NCI-H1092 treated with DMSO at 0.1 percent for 48 hours (cell line): Measurements from ENCODE around the gene CD37.
A peak's percentile ranks its signal among the peaks of the same experiment; 100 is the strongest.
"Not testable (repeated sequence)": the region's sequence is repeated elsewhere in the genome, so short reads cannot be mapped to it uniquely, and the experiment has no call there.

Experiments used
- DNase-seq: peaks from one replicate; lab custom pipeline; 2025; lab: John Stamatoyannopoulos, UW

Gene CD37

DNA sequence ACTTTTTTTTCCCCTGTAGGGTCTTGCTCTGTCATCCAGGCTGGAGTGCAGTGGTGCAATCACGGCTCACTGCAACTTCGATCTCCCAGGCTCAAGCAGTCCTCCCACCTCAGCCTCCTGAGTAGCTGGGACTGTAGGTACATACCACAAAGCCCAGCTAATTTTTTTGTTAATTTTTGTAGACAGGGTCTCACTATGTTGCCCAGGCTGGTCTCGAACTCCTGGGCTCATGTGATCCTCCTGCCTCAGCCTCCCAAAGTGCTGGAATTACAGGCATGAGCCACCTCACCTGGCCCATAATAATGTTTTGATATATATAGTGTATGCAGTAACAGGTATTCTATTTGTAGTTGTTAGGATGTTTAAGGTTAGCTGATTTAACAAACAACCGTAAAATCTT, 4.0 kb upstream of the CD37 start:
- not testable (repeated sequence) for DNase-seq

DNA sequence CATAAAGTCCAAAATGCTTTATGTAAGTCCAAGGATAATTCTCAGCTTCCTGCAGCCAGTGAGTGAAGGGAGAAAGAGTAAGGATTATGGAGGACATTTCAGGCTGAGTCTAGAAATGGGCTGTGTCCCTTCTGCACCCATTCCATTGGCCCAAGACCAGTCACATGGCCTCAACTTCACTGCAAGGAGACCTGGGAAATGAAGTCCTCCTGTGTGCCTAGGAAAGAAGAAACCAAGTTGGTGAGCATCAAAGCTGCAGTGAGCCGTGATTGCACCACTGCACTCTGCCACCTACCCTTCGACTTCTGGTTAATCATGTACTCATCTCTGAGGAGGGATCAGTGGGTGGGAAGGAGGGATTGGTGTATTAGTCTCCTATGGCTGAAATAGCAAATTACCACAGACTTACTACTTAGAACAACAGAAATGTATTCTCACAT, 3.6 kb upstream of the CD37 start:
- DNase-seq, result no peak

DNA sequence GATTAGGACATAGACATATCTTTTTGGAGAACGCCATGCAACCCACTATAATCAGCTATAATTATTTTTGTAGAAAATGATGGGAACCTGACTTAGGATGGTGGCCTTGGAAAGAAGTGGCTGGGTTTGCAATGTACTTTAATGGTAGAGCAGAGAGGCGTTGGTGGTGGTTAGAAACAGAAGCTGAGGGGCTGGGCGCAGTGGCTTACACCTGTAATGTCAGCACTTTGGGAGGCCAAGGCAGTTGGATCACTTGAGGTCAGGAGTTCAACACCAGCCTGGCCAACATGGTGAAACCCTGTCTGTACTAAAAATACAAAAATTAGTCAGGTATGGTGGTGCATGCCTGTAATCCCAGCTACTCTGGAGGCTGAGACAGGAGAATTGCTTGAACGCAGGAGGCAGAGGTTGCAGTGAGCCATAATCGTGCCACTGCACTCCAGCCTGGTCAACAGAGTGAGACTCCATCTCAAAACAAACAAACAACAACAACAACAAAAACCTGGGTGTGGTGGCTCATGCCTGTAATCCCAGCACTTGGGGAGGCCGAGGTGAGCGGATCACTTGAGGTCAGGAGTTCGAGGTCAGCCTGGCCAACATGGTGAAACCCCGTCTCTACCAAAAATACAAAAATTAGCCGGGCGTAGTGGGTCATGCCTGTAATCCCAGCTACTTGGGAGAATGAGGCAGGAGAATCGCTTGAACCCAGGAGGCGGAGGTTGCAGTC, 2.4 kb upstream of the CD37 start:
- DNase-seq, result not testable (repeated sequence)

DNA sequence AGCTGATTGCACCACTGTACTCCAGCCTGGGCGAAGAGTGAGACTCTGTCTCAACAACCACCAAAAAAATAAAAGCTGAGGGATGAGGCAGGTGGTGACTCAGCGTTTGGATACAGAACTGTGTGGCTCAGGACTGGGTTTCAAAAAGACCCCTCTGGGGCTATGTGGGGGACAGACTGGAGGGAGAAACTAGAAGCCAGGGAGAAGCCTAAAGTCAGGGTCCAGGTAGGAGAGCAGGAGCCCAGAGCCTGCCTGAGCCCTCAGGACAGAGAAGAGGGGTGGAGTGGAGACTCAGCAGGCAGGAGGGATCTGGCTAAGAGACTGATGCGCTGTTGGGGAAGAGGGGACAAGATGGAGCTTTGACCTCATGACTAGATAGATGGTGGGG, 1.8 kb upstream of the CD37 start:
- DNase-seq, result no peak

DNA sequence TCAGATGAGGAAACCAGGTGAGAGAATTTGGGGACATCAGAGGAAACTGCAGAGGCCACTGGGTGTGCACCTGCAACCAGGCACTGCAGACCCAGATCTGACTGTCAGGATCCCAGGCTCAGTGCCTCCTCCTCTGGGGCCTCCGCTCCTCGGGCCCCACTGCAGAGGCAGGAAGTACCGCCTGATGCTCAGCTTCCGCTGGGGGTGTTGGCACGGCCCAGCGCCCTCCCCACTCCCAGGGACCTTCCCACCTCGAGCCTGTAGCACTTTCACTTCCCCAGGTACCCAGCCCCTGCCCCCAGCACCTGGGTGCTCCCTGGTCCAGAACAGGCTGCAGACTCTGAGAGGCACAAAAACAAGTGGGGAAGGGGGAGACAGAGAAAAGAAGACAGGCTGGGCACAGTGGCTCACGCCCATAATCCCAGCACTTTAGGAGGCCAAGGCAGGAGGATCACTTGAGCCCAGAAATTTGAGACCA, 1.4 kb upstream of the CD37 start:
- DNase-seq, result no peak

DNA sequence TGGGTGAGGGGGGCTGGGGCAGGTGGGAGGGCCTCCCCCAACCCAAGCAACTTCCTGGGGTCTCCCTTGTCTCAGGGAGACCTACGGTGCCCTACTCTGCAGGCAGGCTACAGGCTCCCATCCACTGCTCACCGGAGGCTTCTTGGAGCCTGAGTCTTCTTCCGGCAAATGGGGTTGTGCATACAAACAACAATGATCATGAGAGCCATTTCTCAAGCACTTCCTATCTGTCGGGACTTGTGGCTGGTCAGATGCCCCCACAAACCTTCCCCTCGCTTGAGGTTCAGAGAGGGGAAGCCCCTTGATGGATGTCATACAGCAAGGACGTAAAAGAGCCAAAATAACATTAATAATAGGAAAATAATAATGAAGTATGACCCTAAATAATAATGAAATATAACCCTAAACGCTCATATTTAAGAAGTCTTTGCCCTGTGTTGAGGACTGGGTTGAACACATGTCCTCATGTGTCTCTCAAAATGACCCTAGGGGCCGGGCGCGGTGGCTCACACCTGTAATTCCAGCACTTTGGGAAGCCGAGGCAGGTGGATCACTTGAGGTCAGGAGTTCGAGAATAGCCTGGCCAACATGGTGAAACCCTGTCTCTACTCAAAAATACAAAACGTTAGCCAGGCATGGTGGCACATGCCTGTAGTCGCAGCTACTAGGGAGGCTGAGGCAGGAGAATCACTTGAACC, 727 bp downstream of the CD37 start:
- DNase-seq, result no peak

DNA sequence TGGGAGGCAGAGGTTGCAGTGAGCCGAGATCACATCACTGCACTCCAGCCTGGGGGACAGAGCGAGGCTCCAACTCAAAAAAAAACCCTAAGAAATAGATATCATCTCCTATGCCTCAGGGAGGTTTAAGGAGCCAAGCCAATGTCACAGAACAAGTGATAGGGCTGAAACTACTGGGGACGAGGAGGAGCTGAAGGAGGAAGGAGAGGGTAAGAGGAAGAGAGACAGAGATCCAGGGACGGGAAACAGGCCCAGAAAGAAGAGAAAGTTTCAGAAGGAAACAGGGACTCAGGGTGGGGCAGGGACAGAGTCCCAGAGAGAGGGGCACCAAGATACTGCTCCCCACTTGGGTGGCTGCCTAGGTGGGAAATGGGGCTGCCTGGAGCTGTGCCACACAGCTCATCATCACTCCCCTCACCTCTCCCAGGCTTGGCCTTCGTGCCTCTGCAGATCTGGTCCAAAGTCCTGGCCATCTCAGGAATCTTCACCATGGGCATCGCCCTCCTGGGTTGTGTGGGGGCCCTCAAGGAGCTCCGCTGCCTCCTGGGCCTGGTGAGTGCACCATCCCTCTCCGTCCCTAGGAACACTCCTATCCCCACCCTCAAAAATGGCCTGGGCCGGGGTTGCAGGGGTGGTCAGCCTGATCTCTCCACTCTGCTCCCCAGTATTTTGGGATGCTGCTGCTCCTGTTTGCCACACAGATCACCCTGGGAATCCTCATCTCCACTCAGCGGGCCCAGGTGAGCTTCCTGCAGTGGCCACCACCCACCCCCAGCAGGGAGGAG, 1.5 kb downstream of the CD37 start:
- DNase-seq, result no peak

DNA sequence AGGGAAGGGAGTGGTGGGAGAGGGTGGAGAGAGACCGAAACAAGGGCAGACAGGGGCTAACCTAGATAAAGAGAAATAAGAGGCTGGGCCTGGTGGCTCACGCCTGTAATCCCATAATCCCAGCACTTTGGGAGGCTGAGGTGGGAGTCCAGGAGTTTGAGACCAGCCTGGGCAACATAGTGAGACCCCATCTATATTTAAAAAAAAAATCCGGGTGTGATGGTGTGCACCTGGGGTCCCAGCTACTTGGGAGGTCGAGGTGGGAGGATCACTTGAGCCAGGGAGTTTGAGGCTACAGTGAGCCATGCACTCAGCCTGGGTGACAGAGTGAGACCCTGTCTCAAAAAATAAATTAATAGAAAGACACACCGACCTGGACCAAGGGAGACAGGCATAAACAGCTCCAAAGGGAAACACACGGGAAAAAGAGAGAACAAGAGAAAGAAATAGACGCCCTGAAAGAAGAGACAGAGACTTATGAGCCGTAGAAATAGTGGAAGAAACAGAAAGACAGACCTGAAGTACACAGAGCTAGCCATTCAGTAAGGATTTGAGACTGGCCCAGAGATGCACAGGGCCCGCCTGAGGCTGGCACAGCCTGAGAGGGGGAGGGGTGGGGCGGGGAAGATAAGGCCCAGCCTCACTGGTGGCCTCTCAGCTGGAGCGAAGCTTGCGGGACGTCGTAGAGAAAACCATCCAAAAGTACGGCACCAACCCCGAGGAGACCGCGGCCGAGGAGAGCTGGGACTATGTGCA, 2.2 kb downstream of the CD37 start:
- DNase-seq, result no peak

DNA sequence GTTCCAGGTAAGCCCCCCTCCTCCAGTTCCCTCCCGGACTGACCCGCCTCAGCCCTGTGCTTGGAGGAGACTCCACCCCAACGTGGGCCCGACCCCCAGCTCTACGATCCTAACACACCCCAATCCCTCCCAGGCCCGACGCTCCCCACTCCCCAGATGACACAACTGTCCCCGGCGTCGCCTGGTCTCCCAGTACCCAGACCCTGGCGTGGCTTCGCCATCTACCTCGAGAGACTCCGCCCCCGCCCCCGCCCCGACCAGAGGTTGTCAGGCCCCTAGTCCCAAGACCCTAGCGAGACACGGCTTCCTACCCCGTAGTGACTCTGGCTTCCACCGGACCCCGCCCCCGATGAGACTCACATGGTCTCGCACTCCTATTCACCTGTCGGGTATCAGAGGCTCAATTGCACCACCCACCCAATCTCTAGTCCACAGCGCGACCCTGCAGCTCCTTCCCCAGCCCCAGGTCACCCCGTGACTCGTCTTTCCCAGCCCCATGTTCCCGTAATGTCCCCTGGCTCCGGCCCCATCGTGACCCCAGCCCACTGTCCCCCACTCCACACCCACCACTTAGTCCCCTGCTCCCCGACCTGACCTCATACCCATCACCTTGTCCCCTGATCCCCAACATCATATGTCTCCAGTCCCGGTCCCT, 2.9 kb downstream of the CD37 start:
- DNase-seq, result no peak

DNA sequence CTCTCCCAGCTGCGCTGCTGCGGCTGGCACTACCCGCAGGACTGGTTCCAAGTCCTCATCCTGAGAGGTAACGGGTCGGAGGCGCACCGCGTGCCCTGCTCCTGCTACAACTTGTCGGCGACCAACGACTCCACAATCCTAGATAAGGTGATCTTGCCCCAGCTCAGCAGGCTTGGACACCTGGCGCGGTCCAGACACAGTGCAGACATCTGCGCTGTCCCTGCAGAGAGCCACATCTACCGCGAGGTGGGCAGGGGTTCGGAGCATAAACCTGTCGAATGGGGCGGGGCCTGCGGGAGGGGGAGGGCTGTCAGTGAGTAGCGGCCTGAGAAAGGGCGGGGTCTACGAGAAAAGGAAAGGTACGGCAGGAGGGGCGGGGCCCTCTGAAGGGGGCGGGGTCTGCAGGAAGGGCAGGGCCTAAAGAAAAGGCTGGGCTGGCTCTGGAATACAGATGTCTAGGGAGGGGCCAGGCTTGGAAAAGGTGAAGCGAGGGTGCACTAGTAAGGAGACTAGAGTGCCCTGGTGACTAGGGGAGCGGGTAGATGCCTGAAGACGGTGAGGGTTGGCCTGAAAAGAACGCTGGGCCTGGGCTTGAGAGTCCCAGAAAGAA, 3.6 kb downstream of the CD37 start:
- no peak for DNase-seq

DNA sequence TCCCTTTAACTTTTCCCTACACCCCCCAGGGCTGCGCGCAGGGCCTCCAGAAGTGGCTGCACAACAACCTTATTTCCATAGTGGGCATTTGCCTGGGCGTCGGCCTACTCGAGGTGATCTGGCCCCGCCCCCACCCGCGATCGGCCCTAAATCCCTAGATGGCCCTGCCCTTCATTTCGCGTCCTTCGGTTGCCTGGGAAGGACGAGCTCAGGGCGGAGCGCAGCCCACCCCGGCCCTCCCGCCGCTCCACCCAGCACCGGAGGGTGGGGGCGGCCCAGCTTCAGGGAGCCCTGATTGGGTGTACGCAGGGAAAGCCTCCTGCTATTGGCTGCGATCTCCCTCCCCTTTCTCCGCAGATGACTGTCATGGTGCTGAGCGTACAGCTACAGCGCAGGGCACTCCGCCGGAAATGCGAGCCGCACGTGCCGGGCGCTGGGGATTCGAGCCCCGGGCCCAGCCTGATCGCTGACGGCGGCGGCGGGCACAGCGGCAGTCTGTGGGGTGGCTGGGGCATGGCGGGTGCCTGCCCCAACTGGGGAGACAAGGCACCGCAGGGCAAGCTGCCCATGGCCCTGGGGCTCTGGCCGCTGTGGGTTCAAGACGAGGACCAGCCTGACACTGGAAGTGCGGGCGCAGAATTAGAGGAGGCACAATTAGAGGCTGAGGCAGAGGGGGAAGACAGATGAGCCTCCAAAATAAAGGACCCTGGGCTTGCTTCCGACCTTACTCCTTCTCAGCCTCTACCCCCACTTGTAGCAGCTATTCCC, 4.3 kb downstream of the CD37 start:
- peak; percentile 49 for DNase-seq

DNA sequence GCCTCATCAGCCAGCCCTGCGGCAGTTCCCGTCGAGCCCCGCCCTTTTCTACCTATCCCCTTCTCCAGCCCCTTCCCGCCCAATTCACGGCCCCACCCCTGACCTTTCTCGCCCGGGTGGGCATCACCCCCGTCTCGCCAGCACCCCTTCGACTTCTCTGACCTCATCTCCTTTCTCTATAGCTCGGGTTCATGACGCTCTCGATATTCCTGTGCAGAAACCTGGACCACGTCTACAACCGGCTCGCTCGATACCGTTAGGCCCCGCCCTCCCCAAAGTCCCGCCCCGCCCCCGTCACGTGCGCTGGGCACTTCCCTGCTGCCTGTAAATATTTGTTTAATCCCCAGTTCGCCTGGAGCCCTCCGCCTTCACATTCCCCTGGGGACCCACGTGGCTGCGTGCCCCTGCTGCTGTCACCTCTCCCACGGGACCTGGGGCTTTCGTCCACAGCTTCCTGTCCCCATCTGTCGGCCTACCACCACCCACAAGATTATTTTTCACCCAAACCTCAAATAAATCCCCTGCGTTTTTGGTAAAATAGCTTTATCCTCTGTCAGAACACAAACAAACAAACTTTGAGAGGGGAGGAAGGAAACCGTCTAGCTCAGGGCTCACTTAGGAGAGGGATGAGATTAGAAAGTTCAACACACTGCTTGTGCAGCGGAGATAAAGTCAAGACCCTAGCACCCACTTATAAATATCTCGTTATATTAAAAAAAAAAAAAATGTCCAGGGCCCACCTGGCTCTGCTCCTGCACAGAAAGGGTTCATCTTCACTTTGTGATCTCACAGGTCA, 5.1 kb downstream of the CD37 start:
- DNase-seq, result peak; percentile 53

DNA sequence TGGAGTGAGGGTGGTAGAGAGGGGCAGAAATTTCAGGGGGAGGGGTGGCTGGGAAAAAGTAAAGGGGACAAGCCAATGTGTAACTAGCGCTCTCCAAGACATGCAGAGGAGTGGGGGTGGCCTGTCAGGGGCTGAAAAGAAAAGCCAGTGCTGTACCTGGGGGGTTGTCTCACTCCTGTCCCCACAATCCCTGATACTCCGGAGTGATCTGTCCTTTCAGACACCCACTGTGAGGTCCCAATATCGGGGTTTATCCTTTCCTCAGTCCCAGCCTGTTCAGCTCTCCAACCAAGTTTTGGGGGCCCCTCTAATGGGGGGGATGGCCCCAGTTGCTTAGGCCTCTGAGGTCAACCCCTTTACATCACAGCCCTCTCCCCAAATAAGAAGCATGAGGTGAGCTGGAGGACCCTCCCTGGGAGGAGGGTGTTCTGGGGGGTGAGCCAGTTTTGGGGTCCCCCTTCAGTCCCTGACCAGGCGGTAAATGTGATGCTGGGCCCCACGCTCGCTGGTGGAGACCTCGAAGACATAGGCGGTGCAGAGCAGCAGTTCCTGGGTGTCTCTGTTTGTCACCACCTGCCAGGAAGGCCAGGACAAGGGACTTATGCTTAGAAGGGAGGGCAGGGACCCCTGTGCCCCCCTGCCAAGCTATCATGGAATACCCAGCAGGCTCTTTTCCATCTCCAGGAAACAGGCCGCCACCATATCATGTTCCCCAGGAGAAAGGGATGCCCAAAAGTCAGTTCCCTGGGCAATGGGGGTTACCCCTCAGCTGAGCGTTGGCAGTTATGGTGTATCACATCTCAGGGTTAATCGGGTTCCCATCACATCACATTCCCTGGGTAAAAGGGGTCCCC, 5.9 kb downstream of the CD37 start:
- DNase-seq, result no peak

DNA sequence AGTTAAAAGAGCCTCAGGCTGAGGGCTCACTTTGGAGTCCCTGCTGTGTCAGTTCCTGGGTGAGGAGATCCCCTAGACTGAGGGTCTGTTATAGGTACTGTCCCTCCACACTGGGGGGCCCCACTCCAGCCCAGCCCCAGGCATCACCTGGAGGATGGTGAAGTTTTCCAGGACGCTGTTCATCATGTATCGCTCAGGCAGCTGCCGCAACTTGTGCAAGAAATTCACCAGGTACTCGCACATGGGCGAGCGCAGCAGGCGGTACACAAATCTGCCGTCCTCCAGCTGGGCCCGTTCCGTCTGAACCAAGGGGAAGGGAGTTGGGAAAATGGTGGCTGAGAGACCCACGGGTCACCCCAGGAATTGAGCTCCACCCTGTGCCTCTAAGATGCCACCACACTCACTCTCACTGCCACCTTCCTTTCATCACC, 7.1 kb downstream of the CD37 start:
- no peak for DNase-seq

DNA sequence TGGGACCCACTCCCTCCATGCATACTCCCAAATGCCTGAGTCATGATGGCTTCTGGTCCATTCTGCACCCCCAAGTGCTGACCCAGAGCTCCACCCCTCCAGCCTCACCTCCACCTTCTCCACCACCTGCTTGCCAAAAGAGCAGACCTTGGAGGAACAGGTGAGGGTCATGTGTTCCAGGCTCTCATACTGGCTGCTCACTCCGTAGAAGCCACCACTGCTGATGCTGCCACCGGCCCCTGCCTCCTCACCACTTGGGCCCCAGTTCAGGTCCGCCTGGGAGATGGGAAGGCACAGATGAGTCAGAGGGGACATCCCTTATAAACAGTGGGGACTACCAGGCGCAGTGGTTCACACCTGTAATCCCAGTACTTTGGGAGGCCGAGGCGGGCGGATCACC, 7.9 kb downstream of the CD37 start:
- DNase-seq, result no peak

DNA sequence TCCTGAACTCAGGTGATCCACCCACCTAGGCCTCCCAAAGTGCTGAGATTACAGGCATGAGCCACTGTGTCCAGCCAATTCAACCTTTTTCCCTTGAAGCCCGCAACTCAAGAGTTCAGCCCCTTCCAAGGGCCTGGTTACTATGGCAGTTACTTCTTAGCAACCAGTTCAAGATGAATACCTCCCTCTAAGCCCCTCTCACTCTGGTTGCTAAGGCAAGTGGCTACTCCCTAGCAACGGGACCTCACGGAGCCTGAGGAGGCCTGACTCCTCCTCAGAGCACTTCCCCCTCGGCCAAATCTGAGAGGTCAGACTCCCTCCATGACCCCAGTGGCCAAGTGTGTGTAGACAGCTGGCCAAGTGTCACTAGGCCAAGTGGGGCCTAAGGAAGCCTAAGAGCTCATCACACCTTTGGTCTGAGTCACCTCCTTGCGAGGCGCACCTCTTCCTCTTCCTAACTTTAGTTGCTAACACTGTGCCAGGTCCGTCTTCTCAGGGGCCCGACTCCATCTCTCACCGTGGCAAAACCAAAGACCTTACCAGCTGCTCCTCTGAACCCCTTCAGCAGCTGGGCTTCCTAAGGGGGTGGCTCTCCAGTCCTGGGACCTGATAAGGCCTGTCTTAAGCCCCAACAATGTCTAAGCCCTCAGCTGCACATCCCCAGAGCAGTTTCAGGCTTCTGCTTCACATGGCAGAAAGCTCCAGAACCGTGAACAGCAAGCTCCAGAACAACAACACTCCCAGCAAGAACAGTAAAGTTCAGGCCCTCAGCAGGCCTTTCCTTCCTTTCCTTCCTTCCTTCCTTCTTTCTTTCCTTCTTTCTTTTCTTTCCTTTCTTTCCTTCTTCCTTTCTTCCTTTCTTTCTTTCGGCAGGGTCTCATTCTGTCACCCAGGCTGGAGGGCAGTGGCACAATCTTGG, 9.6 kb downstream of the CD37 start:
- no peak for DNase-seq

DNA sequence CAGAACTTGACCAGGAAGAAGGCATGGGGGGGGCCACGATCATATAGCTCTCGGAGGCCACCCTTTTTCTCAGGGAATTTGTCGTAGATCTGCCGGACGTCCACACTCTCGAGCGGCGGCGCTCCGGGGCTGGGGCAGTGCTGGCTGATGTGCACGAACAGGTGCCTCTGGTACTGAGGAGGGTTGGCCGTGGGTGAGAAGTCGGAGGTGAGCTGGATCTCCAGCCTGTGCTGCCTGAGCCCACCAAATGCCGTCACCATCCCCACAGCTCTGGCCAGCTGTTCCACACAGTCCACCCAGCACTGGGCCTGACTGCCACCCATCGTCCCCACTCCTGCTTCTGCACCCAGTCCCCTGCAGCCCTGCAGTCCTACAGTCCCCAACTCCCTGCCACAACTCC, 12.0 kb downstream of the CD37 start:
- no peak for DNase-seq
